ENCODE data around the gene CYP3A4. TPM values are rescaled to one million over a fixed set of nuclear protein-coding genes. Genes with fewer than 3 reads are reported as not detected.
A peak's percentile ranks its signal among the peaks of the same experiment; 100 is the strongest.

CYP3A4 gene
- total RNA-seq (2014; rRNA removed) (not detected in 2 replicates), Bru-seq, nascent RNA (not detected), BruChase-seq, experiment 1, labeled RNA remaining after a 6-hour chase (percentile 6 among the genes with signal in this experiment), BruChase-seq, experiment 2, labeled RNA remaining after a 2-hour chase (percentile 12 among the genes with signal in this experiment)
- long read RNA-seq = 0 reads

- CTCF ChIA-PET = no interaction called here
- H3K4me3 ChIP-seq (ENCODE audit: low read length) = no peak within 1 kb of the TSS
- intact Hi-C loops (cut with micrococcal nuclease) = no loop called here
- H3K9me3 ChIP-seq (ENCODE audit: low read length) = no peaks in the 10 kb centered on the region
- H3K36me3 ChIP-seq (ENCODE audit: low read depth, low read length) = no peaks in the 10 kb centered on the region
- TF ChIP-seq EZH2 (IDR thresholded peaks at IDR 0.05; ENCODE audit: low read length, unreplicated experiment) (no peak), EZH2phosphoT487 (IDR thresholded peaks at IDR 0.05; ENCODE audit: borderline replicate concordance, low read length) (no peak), CTCF (conservative IDR thresholded peaks at IDR 0.05; ENCODE audit: low read depth, low read length) (no peak)
- H3K27me3 ChIP-seq (ENCODE audit: low read length) = peaks cover 8% of the 10 kb centered on the region; the same call in 1 of the 2 replicates
- no peaks in the 10 kb centered on the region for H3K4me1 ChIP-seq (ENCODE audit: insufficient read depth, low read length)
- no peaks in the 10 kb centered on the region for H3F3A ChIP-seq (ENCODE audit: low read length, unreplicated experiment)
- H3K79me2 ChIP-seq (ENCODE audit: low read length) = no peaks in the 10 kb centered on the region
- H3K4me2 ChIP-seq (ENCODE audit: low read length) = no peak within 1 kb of the TSS
- no TSS peak for BruUV-seq (replicated peaks)
- H3K27ac ChIP-seq (ENCODE audit: low read length) = no peak within 1 kb of the TSS
- no peak for ATAC-seq
- H3K9me2 ChIP-seq (replicated peaks; ENCODE audit: low read length) = no peaks in the 10 kb centered on the region
- DNase-seq = no peak
- no peak within 1 kb of the TSS for H2AFZ ChIP-seq (ENCODE audit: low read length)
- POLR2A ChIA-PET (ENCODE audit: unreplicated experiment) = no interaction called here
- no peak within 1 kb of the TSS for H3K9ac ChIP-seq (ENCODE audit: low read length)
- H4K20me1 ChIP-seq (ENCODE audit: low read length) = no peaks in the 10 kb centered on the region
Observed at GRCh38 chr7:99784007-99784406, at the start of gene CYP3A4. Gene CYP3A4, minus strand, starts transcription at chr7:99784184. Its CDS starts 103 bp downstream, at chr7:99784081.

GRCh38 chr7:99833289-99833877 is 49.4 kb upstream of the CYP3A4 start:
- Histone ChIP-seq H3K4me2 (ENCODE audit: low read length) (no peak overlapping the region), H3K27me3 (ENCODE audit: low read length) (peaks cover 19% of the 10 kb centered on the region; the same call in 1 of the 2 replicates), H3K36me3 (ENCODE audit: low read depth, low read length) (no peaks in the 10 kb centered on the region), H3K4me1 (ENCODE audit: insufficient read depth, low read length) (no peaks in the 10 kb centered on the region), H3K79me2 (ENCODE audit: low read length) (no peaks in the 10 kb centered on the region), H3K9me2 (replicated peaks; ENCODE audit: low read length) (no peaks in the 10 kb centered on the region), H3K4me3 (ENCODE audit: low read length) (no peak overlapping the region), H3K9ac (ENCODE audit: low read length) (no peak overlapping the region), H4K20me1 (ENCODE audit: low read length) (no peaks in the 10 kb centered on the region), H3K9me3 (ENCODE audit: low read length) (no peaks in the 10 kb centered on the region), H2AFZ (ENCODE audit: low read length) (no peak overlapping the region), H3K27ac (ENCODE audit: low read length) (no peak overlapping the region), H3F3A (ENCODE audit: low read length, unreplicated experiment) (no peaks in the 10 kb centered on the region)
- TF ChIP-seq CTCF (conservative IDR thresholded peaks at IDR 0.05; ENCODE audit: low read depth, low read length) (no peak), EZH2 (IDR thresholded peaks at IDR 0.05; ENCODE audit: low read length, unreplicated experiment) (no peak), EZH2phosphoT487 (IDR thresholded peaks at IDR 0.05; ENCODE audit: borderline replicate concordance, low read length) (no peak)
- no peak for DNase-seq
- BruUV-seq (replicated peaks) = no TSS peak
- intact Hi-C loops (cut with micrococcal nuclease) = loop anchor here (10.0 kb wide), 1 partner anchor 309 kb away; no protein-coding TSS in a partner anchor
- no peak for ATAC-seq
- POLR2A ChIA-PET (ENCODE audit: unreplicated experiment) = no interaction called here
- CTCF ChIA-PET = no interaction called here

GRCh38 chr7:99831595-99831994 is 47.6 kb upstream of the CYP3A4 start:
- H4K20me1 ChIP-seq (ENCODE audit: low read length) = no peaks in the 10 kb centered on the region
- no peaks in the 10 kb centered on the region for H3K36me3 ChIP-seq (ENCODE audit: low read depth, low read length)
- no peak overlapping the region for H3K27ac ChIP-seq (ENCODE audit: low read length)
- no peaks in the 10 kb centered on the region for H3K79me2 ChIP-seq (ENCODE audit: low read length)
- intact Hi-C loops (cut with micrococcal nuclease) = loop anchor here (10.0 kb wide), 1 partner anchor 307 kb away; no protein-coding TSS in a partner anchor
- no peak overlapping the region for H3K4me3 ChIP-seq (ENCODE audit: low read length)
- no peaks in the 10 kb centered on the region for H3K9me2 ChIP-seq (replicated peaks; ENCODE audit: low read length)
- CTCF ChIA-PET = interaction anchor here (0.6 kb wide), 1 partner anchor 14 kb away, joined by 3 read pairs; no protein-coding TSS in a partner anchor
- H3K27me3 ChIP-seq (ENCODE audit: low read length) = peaks cover 19% of the 10 kb centered on the region; the same call in 1 of the 2 replicates
- H3K4me2 ChIP-seq (ENCODE audit: low read length) = no peak overlapping the region
- H3K9me3 ChIP-seq (ENCODE audit: low read length) = no peaks in the 10 kb centered on the region
- ATAC-seq = no peak
- no TSS peak for BruUV-seq (replicated peaks)
- H3K9ac ChIP-seq (ENCODE audit: low read length) = no peak overlapping the region
- no peaks in the 10 kb centered on the region for H3F3A ChIP-seq (ENCODE audit: low read length, unreplicated experiment)
- H3K4me1 ChIP-seq (ENCODE audit: insufficient read depth, low read length) = no peaks in the 10 kb centered on the region
- no peak for DNase-seq
- TF ChIP-seq EZH2phosphoT487 (IDR thresholded peaks at IDR 0.05; ENCODE audit: borderline replicate concordance, low read length) (no peak), CTCF (conservative IDR thresholded peaks at IDR 0.05; ENCODE audit: low read depth, low read length) (no peak), EZH2 (IDR thresholded peaks at IDR 0.05; ENCODE audit: low read length, unreplicated experiment) (no peak)
- POLR2A ChIA-PET (ENCODE audit: unreplicated experiment) = no interaction called here
- no peak overlapping the region for H2AFZ ChIP-seq (ENCODE audit: low read length)
